SK-N-MC (cell line): ENCODE data around the gene BICD2.

Experiments
- DNase-seq: peaks from one replicate; pipeline ENCODE4 v3.0.0-alpha.2; 2011; ENCODE audit warnings: low read depth, low spot score
- H3K27ac ChIP-seq: fragments of 200-600 bp; sonication (generic); 2 replicates; pipeline ENCODE4 v1.5.1; 2016; ENCODE audit warnings: mixed run types
- H3K36me3 ChIP-seq: fragments of 200-600 bp; sonication (generic); 2 replicates; pipeline ENCODE4 v1.6.1; 2017; ENCODE audit warnings: antibody characterized with exemption, low read length, mixed read lengths; ENCODE audit not compliant: insufficient read depth
- H3K4me3 ChIP-seq: fragments of 200-600 bp; sonication (generic); 2 replicates; pipeline ENCODE4 v1.5.1; 2016
- H3K9ac ChIP-seq: fragments of 200-600 bp; sonication (generic); 2 replicates; pipeline ENCODE4 v1.8.0; 2017; ENCODE audit warnings: mixed run types, mixed read lengths; ENCODE audit not compliant: insufficient read length
- H3K9me3 ChIP-seq: fragments of 200-600 bp; sonication (generic); 2 replicates; pipeline ENCODE4 v1.6.1; 2017; ENCODE audit warnings: low read depth, mild to moderate bottlenecking, antibody characterized with exemption, low read length, moderate library complexity, mixed read lengths
- EZH2 ChIP-seq: fragments of 200-600 bp; sonication (generic); IDR thresholded peaks from one replicate; pipeline ENCODE4 v1.6.1; 2017; ENCODE audit warnings: antibody characterized with exemption
- FOXP2 ChIP-seq: optimal IDR thresholded peaks from 2 replicates; pipeline ENCODE3; 2011; ENCODE audit warnings: mild to moderate bottlenecking, moderate library complexity; ENCODE audit not compliant: insufficient read depth; ENCODE audit errors: extremely low read length, control extremely low read depth
- POLR2AphosphoS5 ChIP-seq: IDR thresholded peaks from 2 replicates; pipeline ENCODE4 v1.6.1; 2012; ENCODE audit warnings: mild to moderate bottlenecking, low read depth, low read length, borderline replicate concordance

The BICD2 gene

GRCh38 chr9:92764988-92765936, 629 bp upstream of the BICD2 start:
- H3K9me3 ChIP-seq = no peaks in the 10 kb centered on the region
- H3K9ac ChIP-seq = peak overlapping the region; percentile 97
- DNase-seq = peak; percentile 72
- peak overlapping the region; percentile 94 for H3K4me3 ChIP-seq
- peak overlapping the region; percentile 97 for H3K27ac ChIP-seq
- TF ChIP-seq EZH2 (no peak), POLR2AphosphoS5 (peak; percentile 91)
- no peaks in the 10 kb centered on the region for H3K36me3 ChIP-seq

- Histone ChIP-seq H3K27ac (no peak overlapping the region), H3K36me3 (no peaks in the 10 kb centered on the region), H3K9ac (peak overlapping the region; percentile 88), H3K9me3 (no peaks in the 10 kb centered on the region), H3K4me3 (peak overlapping the region; percentile 94)
- no peak for TF ChIP-seq EZH2
- TF ChIP-seq POLR2AphosphoS5 = no peak
- no peak for TF ChIP-seq FOXP2
- DNase-seq = no peak
Observed at GRCh38 chr9:92763721-92764380, 782 bp downstream of the BICD2 start.

GRCh38 chr9:92762781-92763708, 1.6 kb downstream of the BICD2 start:
- no peaks in the 10 kb centered on the region for H3K36me3 ChIP-seq
- H3K9ac ChIP-seq = peak overlapping the region; percentile 88
- H3K27ac ChIP-seq = no peak overlapping the region
- H3K9me3 ChIP-seq = no peaks in the 10 kb centered on the region
- TF ChIP-seq EZH2 = no peak
- DNase-seq = no peak
- H3K4me3 ChIP-seq = peak overlapping the region; percentile 94

- H3K9ac ChIP-seq = peak overlapping the region; percentile 26
- TF ChIP-seq FOXP2 = no peak
- TF ChIP-seq POLR2AphosphoS5 = no peak
- no peak for TF ChIP-seq EZH2
- no peak overlapping the region for H3K27ac ChIP-seq
- H3K36me3 ChIP-seq = no peaks in the 10 kb centered on the region
- peak overlapping the region; percentile 15 for H3K4me3 ChIP-seq
- no peaks in the 10 kb centered on the region for H3K9me3 ChIP-seq
- DNase-seq = no peak
Observed at GRCh38 chr9:92762196-92762595, 2.4 kb downstream of the BICD2 start.

GRCh38 chr9:92761686-92762085, 2.9 kb downstream of the BICD2 start:
- Histone ChIP-seq H3K36me3 (no peaks in the 10 kb centered on the region), H3K27ac (no peak overlapping the region), H3K4me3 (no peak overlapping the region), H3K9ac (no peak overlapping the region), H3K9me3 (no peaks in the 10 kb centered on the region)
- DNase-seq = no peak
- no peak for TF ChIP-seq POLR2AphosphoS5
- no peak for TF ChIP-seq FOXP2
- no peak for TF ChIP-seq EZH2

- H3K9me3 ChIP-seq = no peaks in the 10 kb centered on the region
- no peak for DNase-seq
- no peak overlapping the region for H3K9ac ChIP-seq
- TF ChIP-seq EZH2 (no peak), POLR2AphosphoS5 (no peak), FOXP2 (no peak)
- no peaks in the 10 kb centered on the region; the same call in 1 of the 2 replicates for H3K36me3 ChIP-seq
- no peak overlapping the region for H3K4me3 ChIP-seq
- no peak overlapping the region for H3K27ac ChIP-seq
Observed at GRCh38 chr9:92760494-92760893, 4.1 kb downstream of the BICD2 start.

- TF ChIP-seq FOXP2 (no peak), EZH2 (no peak)
- Histone ChIP-seq H3K9ac (no peak overlapping the region), H3K36me3 (no peaks in the 10 kb centered on the region; the same call in 1 of the 2 replicates), H3K4me3 (no peak overlapping the region), H3K27ac (no peak overlapping the region), H3K9me3 (no peaks in the 10 kb centered on the region)
- no peak for DNase-seq
Observed at GRCh38 chr9:92760070-92760469, 4.6 kb downstream of the BICD2 start.

- Histone ChIP-seq H3K36me3 (no peaks in the 10 kb centered on the region; the same call in 1 of the 2 replicates), H3K9ac (no peak overlapping the region), H3K27ac (no peak overlapping the region)
Observed at GRCh38 chr9:92759446-92759845, 5.2 kb downstream of the BICD2 start.

More at GRCh38 chr9:92759446-92759845, 5.2 kb downstream of the BICD2 start:
- H3K9me3 ChIP-seq = no peaks in the 10 kb centered on the region
- no peak for DNase-seq
- no peak overlapping the region for H3K4me3 ChIP-seq
- TF ChIP-seq FOXP2 (no peak), EZH2 (no peak), POLR2AphosphoS5 (no peak)
